HG03025 (cell line): ENCODE data around the gene KIF26B.

Experiments
- ATAC-seq: cut with Tn5 transposase; IDR thresholded peaks from one replicate; pipeline ENCODE4 v1.9.1; 2021; ENCODE audit warnings: mild to moderate bottlenecking, moderate library complexity; ENCODE audit not compliant: unreplicated experiment, low FRiP score

The KIF26B gene

GRCh38 chr1:245407983-245408382, 253.2 kb downstream of the KIF26B start:
- no peak for ATAC-seq

- ATAC-seq = no peak
These were observed 254.8 kb downstream of the KIF26B start for GRCh38 chr1:245409341-245410195.

- no peak for ATAC-seq
These were observed 256.7 kb downstream of the KIF26B start for GRCh38 chr1:245411245-245412036.

GRCh38 chr1:245412306-245412705, 257.5 kb downstream of the KIF26B start:
- no peak for ATAC-seq

- no peak for ATAC-seq
These were observed 262.0 kb downstream of the KIF26B start for GRCh38 chr1:245416781-245417180.

GRCh38 chr1:245418077-245418476, 263.3 kb downstream of the KIF26B start:
- no peak for ATAC-seq

- ATAC-seq = no peak
These were observed 264.7 kb downstream of the KIF26B start for GRCh38 chr1:245419461-245419978.

- ATAC-seq = no peak
These were observed 265.2 kb downstream of the KIF26B start for GRCh38 chr1:245419989-245420388.

GRCh38 chr1:245420926-245421325, 266.1 kb downstream of the KIF26B start:
- ATAC-seq = no peak

- no peak for ATAC-seq
These were observed 273.9 kb downstream of the KIF26B start for GRCh38 chr1:245428681-245429080.

GRCh38 chr1:245431706-245432105, 276.9 kb downstream of the KIF26B start:
- no peak for ATAC-seq

GRCh38 chr1:245432228-245432875, 277.6 kb downstream of the KIF26B start:
- no peak for ATAC-seq

- ATAC-seq = no peak
These were observed 278.8 kb downstream of the KIF26B start for GRCh38 chr1:245433561-245433960.

- no peak for ATAC-seq
These were observed 279.5 kb downstream of the KIF26B start for GRCh38 chr1:245434280-245434679.

GRCh38 chr1:245436407-245436806, 281.6 kb downstream of the KIF26B start:
- no peak for ATAC-seq

- no peak for ATAC-seq
These were observed 282.7 kb downstream of the KIF26B start for GRCh38 chr1:245437369-245438062.

- no peak for ATAC-seq
These were observed 286.1 kb downstream of the KIF26B start for GRCh38 chr1:245440922-245441321.

- ATAC-seq = no peak
These were observed 286.9 kb downstream of the KIF26B start for GRCh38 chr1:245441689-245442088.

- ATAC-seq = no peak
These were observed 289.5 kb downstream of the KIF26B start for GRCh38 chr1:245444147-245444828.

- no peak for ATAC-seq
These were observed 290.2 kb downstream of the KIF26B start for GRCh38 chr1:245444945-245445344.
